Measurements from ENCODE around the gene KCNQ4. TPM values are rescaled to one million over a fixed set of nuclear protein-coding genes. Genes with fewer than 3 reads are reported as not detected.

KCNQ4 gene
- total and polyA plus RNA-seq, 7 donors, result 1.9 to 9.1 (median 4.6) TPM

DNA sequence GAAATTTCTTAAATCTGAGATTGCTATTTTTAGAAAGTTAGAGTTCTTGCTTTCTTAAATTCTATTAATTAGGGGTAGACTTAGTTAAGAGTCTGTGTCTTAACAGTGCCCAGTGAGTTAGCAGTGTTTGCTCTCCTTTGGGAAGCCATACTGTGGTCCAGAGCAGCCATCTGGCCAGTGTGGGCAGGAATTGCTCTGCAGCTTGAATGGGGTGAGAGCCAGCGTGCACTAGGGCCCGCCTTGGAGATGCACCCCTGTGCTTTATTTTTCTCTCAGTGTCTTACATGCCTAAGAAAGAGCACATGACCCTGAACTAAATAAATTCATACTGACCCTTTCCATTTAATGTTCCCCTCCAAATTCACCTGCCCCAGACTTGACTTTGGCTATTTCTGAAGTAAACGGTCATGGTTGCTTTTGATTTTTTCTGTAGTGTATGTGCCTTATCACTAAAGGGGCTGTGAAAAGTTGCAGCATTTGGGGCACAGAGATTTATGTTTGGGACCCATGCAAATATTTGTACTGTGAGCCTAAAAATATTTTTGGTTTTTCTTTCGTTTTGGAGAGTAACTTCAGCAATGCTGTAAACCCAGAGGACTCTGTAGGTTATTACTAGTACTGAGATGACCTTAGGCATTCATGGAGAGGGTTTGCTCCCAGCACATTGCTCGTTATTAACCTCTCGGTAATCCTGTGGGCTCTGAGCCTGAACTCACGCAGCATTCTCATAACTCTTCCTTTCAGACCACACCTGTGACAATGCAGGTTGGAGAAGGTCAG, 21.3 kb upstream of the KCNQ4 start:
- DNase-seq (no peak), ATAC-seq (no peak)
- Histone ChIP-seq H3K4me3 (no peak overlapping the region), H3K27ac (no peak overlapping the region), H3K27me3 (ENCODE audit: insufficient read depth in 3 of 3, low read length in 2 of 3) (no peaks in the 10 kb centered on the region), H3K9me3 (no peaks in the 10 kb centered on the region), H3K36me3 (ENCODE audit: insufficient read depth in 1 of 2, low read depth in 1 of 2) (peaks cover 8 to 88% of the 10 kb centered on the region in 2 donors), H3K4me1 (peaks cover 28% of the 10 kb centered on the region)
- intact Hi-C loops (cut with DNase I), result no loop called here
- WGBS, 3 donors, result 57 to 67% (median 59%) methylated on average over 7 of the region's 7 CpGs
- TF ChIP-seq, protein P1, sequence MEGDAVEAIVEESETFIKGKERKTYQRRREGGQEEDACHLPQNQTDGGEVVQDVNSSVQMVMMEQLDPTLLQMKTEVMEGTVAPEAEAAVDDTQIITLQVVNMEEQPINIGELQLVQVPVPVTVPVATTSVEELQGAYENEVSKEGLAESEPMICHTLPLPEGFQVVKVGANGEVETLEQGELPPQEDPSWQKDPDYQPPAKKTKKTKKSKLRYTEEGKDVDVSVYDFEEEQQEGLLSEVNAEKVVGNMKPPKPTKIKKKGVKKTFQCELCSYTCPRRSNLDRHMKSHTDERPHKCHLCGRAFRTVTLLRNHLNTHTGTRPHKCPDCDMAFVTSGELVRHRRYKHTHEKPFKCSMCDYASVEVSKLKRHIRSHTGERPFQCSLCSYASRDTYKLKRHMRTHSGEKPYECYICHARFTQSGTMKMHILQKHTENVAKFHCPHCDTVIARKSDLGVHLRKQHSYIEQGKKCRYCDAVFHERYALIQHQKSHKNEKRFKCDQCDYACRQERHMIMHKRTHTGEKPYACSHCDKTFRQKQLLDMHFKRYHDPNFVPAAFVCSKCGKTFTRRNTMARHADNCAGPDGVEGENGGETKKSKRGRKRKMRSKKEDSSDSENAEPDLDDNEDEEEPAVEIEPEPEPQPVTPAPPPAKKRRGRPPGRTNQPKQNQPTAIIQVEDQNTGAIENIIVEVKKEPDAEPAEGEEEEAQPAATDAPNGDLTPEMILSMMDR (IDR thresholded peaks at IDR 0.05), result no peak

DNA sequence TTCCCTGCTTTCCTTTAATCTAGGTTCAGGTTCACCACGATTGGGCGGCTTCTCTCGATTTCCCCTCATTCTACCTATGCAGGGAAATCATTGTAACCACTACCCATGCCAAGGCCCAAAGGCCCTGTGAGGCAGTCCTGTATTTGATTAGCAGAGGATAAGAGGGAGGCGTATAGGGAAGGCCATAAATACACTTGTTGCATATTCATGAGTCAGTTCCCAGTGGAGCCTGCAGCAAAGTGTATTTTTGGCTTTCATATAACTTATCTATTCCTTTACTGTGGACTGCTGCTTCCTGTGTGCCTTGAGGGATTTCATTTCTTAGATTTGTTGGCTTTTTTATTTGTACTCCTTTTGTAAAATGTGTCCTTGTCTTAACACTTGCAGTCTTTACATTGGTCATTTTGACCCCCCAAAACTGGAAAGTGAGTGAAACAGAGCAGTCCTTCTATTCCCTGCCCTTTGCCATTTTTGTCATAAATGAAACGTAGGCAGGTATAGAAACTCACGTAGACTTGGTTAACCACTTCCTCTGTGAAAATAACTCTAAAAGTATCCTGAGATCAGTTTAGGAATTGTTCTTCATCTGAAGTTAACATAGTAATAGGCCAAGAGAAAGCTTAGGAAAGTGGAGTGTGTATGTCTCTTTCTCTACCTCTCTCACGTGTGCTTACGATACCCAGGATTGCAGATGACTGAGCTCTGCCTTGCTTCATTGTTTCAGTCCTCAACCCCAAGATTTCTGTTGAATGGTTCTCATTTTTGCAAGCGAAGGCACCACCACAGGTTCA, 19.6 kb upstream of the KCNQ4 start:
- intact Hi-C loops (cut with DNase I), result no loop called here
- no peak for DNase-seq
- Histone ChIP-seq H3K4me3 (no peak overlapping the region), H3K27ac (peak overlapping the region; percentile 32), H3K9me3 (no peaks in the 10 kb centered on the region), H3K27me3 (ENCODE audit: insufficient read depth in 3 of 3, low read length in 2 of 3) (no peaks in the 10 kb centered on the region), H3K36me3 (ENCODE audit: insufficient read depth in 1 of 2, low read depth in 1 of 2) (peaks cover 8 to 88% of the 10 kb centered on the region in 2 donors), H3K4me1 (peaks cover 30% of the 10 kb centered on the region)
- TF ChIP-seq, protein P1 (IDR thresholded peaks at IDR 0.05), result no peak
- peak in 3 of 4 donors; percentile 39 to 43 (median 43) for ATAC-seq
- whole genome bisulfite sequencing, 3 donors, result 79 to 85% (median 82%) methylated on average over 9 of the region's 9 CpGs

DNA sequence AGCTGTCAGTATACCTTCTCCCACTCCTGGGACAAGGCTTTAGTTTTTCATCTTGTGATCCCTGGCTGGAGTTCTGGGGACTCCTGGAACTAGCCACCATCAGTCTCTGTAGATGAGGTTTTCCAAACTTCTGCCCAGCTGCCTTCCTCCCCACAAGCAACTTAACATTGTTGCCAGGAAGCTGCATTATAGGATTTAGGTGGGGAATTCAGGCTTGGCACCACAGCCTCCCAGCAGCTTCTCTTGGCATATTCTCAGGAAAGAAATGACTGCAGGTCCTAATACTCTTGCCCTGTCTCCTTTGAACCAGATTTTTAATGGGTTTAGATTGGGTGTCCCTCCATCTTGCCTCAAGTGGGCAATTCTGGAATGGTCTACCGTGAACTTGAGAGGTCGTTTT, 18.6 kb upstream of the KCNQ4 start:
- Histone ChIP-seq H3K27me3 (ENCODE audit: insufficient read depth in 3 of 3, low read length in 2 of 3) (no peaks in the 10 kb centered on the region), H3K9me3 (no peaks in the 10 kb centered on the region), H3K4me1 (peaks cover 41% of the 10 kb centered on the region), H3K36me3 (ENCODE audit: insufficient read depth in 1 of 2, low read depth in 1 of 2) (peaks cover 8 to 88% of the 10 kb centered on the region in 2 donors), H3K27ac (no peak overlapping the region), H3K4me3 (no peak overlapping the region)
- TF ChIP-seq, protein P1 (IDR thresholded peaks at IDR 0.05), result no peak
- intact Hi-C loops (cut with DNase I), result no loop called here
- 25 to 44% (median 36%) methylated on average over 2 of the region's 2 CpGs for WGBS, 3 donors
- no peak for DNase-seq
- no peak for ATAC-seq

DNA sequence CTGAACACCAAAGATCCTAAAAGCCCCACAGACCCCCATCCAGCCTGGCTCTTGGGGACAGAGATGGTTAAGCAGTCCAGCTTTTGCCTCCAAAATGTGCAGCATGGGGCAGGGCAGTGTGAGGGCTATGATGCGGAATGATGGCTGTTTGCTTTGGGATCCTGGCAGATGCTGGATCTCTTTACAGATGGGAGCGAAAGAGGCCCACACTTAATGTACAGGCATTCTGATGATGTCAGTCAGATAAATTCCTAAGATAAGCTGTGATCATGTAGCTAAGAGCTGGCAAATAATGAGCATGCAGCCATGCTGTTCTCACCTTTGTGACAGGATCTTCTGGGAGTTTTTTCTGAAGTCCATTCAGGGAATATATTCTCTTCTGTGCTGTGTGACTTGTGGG, 17.6 kb upstream of the KCNQ4 start:
- DNase-seq (no peak), ATAC-seq (no peak)
- intact Hi-C loops (cut with DNase I), result no loop called here
- Histone ChIP-seq H3K4me1 (peaks cover 39% of the 10 kb centered on the region), H3K27me3 (ENCODE audit: insufficient read depth in 3 of 3, low read length in 2 of 3) (no peaks in the 10 kb centered on the region), H3K9me3 (no peaks in the 10 kb centered on the region), H3K36me3 (ENCODE audit: insufficient read depth in 1 of 2, low read depth in 1 of 2) (peaks cover 8 to 88% of the 10 kb centered on the region in 2 donors), H3K27ac (no peak overlapping the region), H3K4me3 (no peak overlapping the region)
- WGBS, 3 donors, result 91 to 98% (median 97%) methylated on average over 2 of the region's 2 CpGs
- TF ChIP-seq, protein P1 (IDR thresholded peaks at IDR 0.05), result no peak
